Measurements from ENCODE around the gene GOLT1A.

GOLT1A gene

DNA sequence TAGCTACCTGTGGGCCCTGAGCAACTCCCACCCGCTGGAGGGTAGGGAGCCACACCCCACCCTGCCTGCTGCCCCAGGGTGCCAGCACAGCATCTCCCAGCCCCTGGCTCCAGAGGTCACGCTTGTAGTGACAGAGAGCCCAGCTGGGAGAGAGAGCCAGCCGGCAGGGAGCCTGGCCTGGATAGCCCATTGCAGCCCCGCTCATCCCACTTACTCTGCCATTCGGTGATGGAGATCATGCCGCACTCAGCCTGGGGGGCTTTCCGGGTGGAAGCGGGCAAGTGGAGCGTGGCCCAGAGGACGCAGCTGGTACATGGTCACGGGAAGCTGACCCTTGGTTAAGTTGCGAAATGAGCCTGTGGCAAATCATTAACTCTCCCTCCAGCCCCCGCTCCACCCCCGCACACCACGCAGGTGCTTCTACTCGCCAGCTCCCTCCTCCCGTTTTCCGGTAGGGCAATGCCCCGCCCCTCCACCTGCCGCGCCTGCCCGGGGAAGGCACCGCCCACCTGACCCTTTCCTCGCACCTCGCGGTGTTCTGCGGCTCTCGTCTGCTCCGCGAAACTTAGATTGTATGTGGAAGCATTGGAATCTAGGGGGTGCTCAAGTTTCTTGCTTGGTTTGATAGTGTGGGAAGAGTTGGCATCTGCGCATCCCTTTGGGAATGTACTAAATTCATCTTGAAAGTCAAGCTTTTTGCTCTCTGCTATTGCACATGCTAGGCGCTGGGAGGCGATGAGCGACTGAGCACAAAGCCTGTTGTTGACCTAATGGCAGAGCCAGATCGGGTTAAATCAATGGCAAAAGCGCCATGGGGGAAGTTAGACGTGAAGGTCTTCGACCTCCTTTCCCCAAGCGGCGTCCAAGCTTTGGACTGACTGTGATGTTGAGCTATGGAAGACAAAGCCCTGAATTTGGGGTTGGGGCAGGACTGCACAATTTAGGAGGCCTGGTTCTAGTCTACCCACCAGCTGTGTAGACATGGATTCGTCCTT is at the start of gene GOLT1A:
GOLT1A (minus strand) TSS at position 321 of the 995 bp plus-strand sequence; CDS start at position 239, 82 bp downstream.
- DNase-seq = peak in 46 of 58 donors; percentile 11 to 83 (median 48)

- DNase-seq = peak in 22 of 58 donors; percentile 30 to 71 (median 53)
These were observed 49.6 kb upstream of the GOLT1A start for GRCh38 chr1:204263254-204263910.

DNA sequence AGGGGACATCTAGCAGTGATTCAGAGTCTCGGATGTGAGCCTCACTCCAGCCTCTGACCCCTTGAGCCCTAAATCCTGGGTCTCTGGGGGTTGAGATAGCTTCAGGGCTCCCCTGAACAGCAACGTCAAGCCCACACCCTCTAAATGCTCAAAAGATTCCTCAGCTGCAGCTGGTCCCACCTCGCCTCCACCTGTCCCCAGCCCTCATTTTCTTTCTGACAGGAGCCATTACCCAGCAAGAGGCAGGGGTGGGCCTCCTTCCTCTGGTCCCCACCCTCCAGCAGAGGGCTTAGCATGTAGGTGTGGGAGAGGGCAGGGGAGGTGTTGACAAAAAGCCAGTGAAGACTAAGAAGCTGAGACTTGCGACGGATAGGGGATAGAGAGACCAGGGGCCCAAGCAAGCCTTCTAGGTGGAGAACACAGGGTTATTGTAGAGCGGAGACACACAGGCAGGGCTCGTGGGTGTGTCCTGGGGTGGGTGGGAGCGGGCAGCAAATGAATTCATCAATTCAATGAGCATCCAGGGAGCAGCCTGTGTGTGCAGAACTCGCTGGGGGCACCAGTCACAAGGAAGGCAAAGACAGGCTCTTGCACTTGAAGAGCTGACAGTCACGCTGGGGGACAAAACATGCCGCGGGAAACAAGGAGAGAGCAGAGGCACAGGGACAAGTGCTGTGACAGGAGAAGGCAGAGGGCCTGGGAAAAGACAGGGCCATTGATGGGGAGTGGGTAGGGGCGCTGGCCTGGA is 48.9 kb upstream of the GOLT1A start:
- peak in 12 of 58 donors; percentile 36 to 71 (median 54) for DNase-seq

DNA sequence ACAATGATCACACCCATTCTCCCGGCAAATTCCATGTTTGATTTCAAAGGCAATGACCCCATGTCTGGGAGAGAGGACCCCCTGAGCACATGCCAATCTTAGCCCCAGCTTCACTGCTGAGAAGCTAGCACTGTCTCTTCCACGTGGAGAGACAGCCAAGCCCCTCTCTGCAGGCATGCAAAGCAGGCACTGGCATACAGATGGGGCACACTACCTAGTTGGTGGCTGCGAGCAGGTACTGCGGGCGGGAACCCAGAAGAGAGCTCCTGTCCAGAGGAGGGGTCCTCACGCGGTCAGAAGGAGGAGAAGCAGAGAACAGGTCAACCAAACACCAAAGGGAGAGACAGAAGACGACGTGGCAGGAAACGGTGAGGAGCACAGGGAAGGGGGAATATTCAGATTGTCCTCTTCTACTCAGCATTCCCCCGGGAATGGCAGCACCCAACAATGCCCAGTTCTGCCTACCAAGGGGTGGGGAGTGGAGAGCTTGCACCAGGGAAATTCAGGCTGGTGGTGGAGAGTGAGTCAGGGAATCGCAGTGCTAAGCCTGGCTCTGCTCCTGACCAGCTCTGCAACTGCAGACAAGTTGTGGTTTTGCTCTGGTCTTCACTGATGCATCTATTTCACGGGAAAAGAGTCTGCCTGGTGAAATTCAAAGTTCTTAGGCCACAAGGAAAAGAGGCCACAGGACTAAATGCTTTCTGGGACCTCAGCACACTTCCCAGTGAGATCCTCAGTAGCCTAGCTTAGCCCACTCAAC is 48.1 kb upstream of the GOLT1A start:
- no peak for DNase-seq

- DNase-seq = no peak
These were observed 47.5 kb upstream of the GOLT1A start for GRCh38 chr1:204261266-204261665.

- DNase-seq = no peak
These were observed 46.9 kb upstream of the GOLT1A start for GRCh38 chr1:204260601-204261197.

DNA sequence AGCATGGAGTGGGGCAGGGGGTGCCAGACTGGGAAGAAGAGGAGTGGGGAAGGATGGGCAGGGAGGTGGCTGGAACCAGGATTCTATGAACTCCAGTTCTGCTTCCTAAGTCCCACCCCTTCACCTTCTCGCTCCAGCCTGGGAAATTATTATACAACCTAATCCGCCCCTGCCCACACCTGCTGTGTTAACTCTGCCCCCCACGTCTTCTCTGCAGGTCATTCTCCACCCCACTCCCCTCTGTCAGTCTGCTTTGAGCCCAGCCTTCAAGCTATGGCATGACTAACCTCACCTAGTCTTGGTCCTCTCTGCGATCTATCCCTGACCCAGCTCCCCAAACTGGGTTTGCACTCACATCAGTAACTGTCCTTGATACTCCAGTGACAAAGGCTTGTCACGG is 46.0 kb upstream of the GOLT1A start:
- no peak for DNase-seq

- DNase-seq = no peak
These were observed 45.4 kb upstream of the GOLT1A start for GRCh38 chr1:204259196-204259595.

DNA sequence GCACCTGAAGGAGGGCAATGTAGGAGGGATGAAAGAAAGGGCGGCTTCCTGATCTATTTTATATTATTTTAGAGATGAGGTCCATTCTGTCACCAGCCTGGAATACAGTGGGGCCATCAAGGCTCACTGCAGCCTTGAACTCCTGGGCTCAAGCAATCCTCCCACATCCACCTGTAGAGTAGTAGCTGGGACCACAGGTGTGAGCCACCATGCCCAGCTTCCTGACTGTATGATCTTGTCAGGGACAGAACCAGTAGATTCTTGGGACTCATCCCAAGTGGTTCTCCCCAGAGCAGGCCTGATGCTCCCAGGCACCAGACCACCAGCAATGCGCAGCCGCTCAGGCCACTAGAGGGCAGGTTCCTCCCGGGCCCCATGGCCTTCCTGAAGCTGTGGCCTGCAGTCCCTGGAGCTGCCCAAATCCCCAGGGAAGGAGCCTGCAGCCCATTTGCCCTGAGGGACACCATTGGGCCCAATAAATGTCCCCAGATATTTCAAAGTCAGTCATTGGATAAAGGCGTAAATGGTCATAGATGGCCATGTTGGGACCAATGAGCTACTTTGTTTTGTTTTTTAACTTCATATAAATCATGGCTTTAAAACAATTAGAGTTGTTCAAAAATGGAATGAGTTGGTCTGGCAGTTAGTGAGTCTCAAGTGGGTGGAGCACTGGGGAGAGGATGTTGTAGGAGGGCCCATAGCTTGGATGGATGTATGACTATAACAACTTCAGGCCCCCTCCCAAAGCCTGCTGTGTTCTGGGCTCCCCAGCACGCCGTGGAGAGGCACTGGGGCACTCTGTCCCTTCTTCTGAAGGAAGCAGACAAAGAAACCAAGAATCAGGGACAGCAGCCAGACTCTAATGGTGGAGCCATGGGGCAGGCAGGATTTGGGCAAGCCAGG is 44.7 kb upstream of the GOLT1A start:
- DNase-seq = peak in 43 of 58 donors; percentile 23 to 79 (median 49)

GRCh38 chr1:204257446-204257845 is 43.7 kb upstream of the GOLT1A start:
- peak in 9 of 58 donors; percentile 16 to 52 (median 32) for DNase-seq

DNA sequence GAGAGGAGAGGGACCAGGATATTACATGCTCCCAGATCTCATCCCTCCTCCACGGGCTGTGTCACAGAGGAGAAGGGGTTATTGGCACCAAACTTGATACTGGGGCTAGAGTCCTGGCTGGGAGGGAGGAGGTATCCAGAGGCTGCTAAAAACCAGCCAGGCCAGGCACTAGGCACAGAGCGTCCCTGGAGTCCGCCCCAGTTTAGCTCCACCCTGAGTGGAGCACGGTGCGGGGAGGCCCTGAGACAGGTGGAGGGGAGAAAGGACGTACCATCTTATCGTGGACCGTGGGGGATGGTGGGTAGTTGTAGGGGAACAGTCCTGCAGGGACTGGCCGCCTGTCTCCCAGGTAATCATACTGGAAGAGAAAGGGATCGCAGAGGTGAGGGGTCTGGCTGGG is 42.7 kb upstream of the GOLT1A start:
- no peak for DNase-seq

- no peak for DNase-seq
These were observed 42.2 kb upstream of the GOLT1A start for GRCh38 chr1:204255966-204256365.

GRCh38 chr1:204255225-204255624 is 41.4 kb upstream of the GOLT1A start:
- peak in 1 of 58 donors; percentile 12 for DNase-seq

- DNase-seq = no peak
These were observed 40.4 kb upstream of the GOLT1A start for GRCh38 chr1:204254031-204254661.

- DNase-seq = no peak
These were observed 38.3 kb upstream of the GOLT1A start for GRCh38 chr1:204251926-204252689.

DNA sequence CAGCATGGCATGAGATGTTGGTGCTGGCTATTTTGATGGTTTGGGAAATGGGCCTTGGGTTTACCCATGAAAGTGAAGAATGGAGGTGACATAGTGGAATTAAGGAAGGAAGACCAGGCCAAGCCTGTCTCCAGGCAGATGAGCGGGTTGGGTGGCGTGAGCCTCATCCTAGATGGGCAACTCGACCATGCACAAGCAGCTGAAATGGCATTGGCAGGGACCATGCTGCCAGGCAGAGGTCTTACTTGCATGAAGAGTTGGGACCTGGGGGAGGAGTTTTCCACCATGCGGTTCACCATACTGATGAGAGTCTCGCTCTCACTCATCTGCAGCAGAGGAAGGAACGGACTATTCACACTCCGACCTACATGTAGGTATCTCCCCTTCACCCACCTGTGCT is 37.5 kb upstream of the GOLT1A start:
- DNase-seq = no peak

GRCh38 chr1:204250428-204251030 is 36.7 kb upstream of the GOLT1A start:
- peak in 1 of 58 donors; percentile 22 for DNase-seq

Measured in anterior cingulate cortex (tissue), 58 donors.